Endothelial cell of umbilical vein (primary cell): ENCODE results near the gene TMEM178B. TPM values are rescaled to one million over a fixed set of nuclear protein-coding genes. Genes with fewer than 3 reads are reported as not detected.

ENCODE experiments used
- BruUV-seq: library from RNA; stranded (reverse); fragments of 400-500 nt; replicated peaks from 2 replicates; lab custom pipeline; 2021; lab: Mats Ljungman, UMichigan
- CTCF ChIA-PET: fragments of 300-600, 350-600 bp; sonication (Branson Sonifier 250); formaldehyde crosslinking; loops from one replicate; lab custom pipeline; 2021; ENCODE audit warnings: antibody characterized with exemption, inconsistent platforms; lab: Charles Lee
- POLR2A ChIA-PET: fragments of 300-600, 350-600 bp; sonication (Branson Sonifier 250); formaldehyde crosslinking; loops from one replicate; lab custom pipeline; 2021; ENCODE audit warnings: antibody characterized with exemption, inconsistent platforms; lab: Charles Lee
- DNase-seq: peaks from one replicate; pipeline ENCODE4 v3.0.0-alpha.2; 2011; ENCODE audit warnings: low read depth, low spot score
- FAIRE-seq: peaks from 2 replicates; lab custom pipeline; 2011; peaks lifted over from hg19 to GRCh38; lab: Jason Lieb, UNC
- H2AFZ ChIP-seq: 2 replicates; pipeline ENCODE4 v1.6.0; 2012; ENCODE audit warnings: low read depth, low read length, control low read depth, inconsistent platforms
- H3K27ac ChIP-seq: 2 replicates; pipeline ENCODE4 v1.5.1; 2011; ENCODE audit warnings: low read depth, mild to moderate bottlenecking, control low read depth, low read length, moderate library complexity; ENCODE audit not compliant: insufficient read depth
- H3K27me3 ChIP-seq, 2 experiments: 2 replicates each; pipeline versions ENCODE4 v1.6.0 to v1.6.1; 2011; ENCODE audit warnings: low read length in 2 of 2, mixed read lengths in 1 of 2; ENCODE audit not compliant: control insufficient read depth in 2 of 2, insufficient read depth in 2 of 2
- H3K36me3 ChIP-seq, 2 experiments: 2 replicates in 1 of 2; 3 replicates in 1 of 2; pipeline ENCODE4 v1.5.1; 2011; ENCODE audit warnings: low read length in 2 of 2, mild to moderate bottlenecking in 1 of 2, moderate library complexity in 1 of 2; ENCODE audit not compliant: control insufficient read depth in 2 of 2, insufficient read depth in 2 of 2; ENCODE audit errors: extremely low read depth in 1 of 2
- H3K4me1 ChIP-seq: 3 replicates; pipeline ENCODE4 v1.5.1; 2011; ENCODE audit warnings: mild to moderate bottlenecking, low read length; ENCODE audit not compliant: control insufficient read depth, insufficient read depth; ENCODE audit errors: extremely low read depth
- H3K4me2 ChIP-seq: 2 replicates; pipeline ENCODE4 v1.6.1; 2011; ENCODE audit warnings: low read length, control low read depth, mixed read lengths; ENCODE audit not compliant: insufficient read depth
- H3K4me3 ChIP-seq, 3 experiments: fragments of 200-600 bp in 1 of 3; sonication (generic), shearing (Covaris generic) in 1 of 3; replicated peaks in 1 of 3; 2 replicates each; pipeline ENCODE4 v1.5.1; 2011 to 2016; ENCODE audit warnings: control low read depth in 3 of 3, low read length in 3 of 3, mild to moderate bottlenecking in 2 of 3, inconsistent platforms in 1 of 3, low read depth in 1 of 3, moderate library complexity in 1 of 3; ENCODE audit not compliant: insufficient read depth in 1 of 3
- H3K79me2 ChIP-seq: 2 replicates; pipeline ENCODE4 v1.6.0; 2012; ENCODE audit warnings: low read length, inconsistent platforms; ENCODE audit not compliant: control insufficient read depth, insufficient read depth
- H3K9ac ChIP-seq: replicated peaks from 2 replicates; pipeline ENCODE3; 2011; ENCODE audit warnings: low read length, control low read depth; ENCODE audit not compliant: insufficient read depth; ENCODE audit errors: extremely low read depth
- H3K9me1 ChIP-seq: replicated peaks from 3 replicates; pipeline ENCODE4 v1.6.0; 2011; ENCODE audit warnings: mild to moderate bottlenecking, low read length; ENCODE audit not compliant: control insufficient read depth, insufficient read depth; ENCODE audit errors: extremely low read depth
- H3K9me3 ChIP-seq: replicated peaks from 2 replicates; pipeline ENCODE4 v1.5.1; 2012; ENCODE audit warnings: low read length, inconsistent platforms; ENCODE audit not compliant: control insufficient read depth, insufficient read depth
- H4K20me1 ChIP-seq: replicated peaks from 2 replicates; pipeline ENCODE3; 2011; ENCODE audit warnings: mild to moderate bottlenecking, low read length; ENCODE audit not compliant: control insufficient read depth, insufficient read depth; ENCODE audit errors: extremely low read depth
- EZH2 ChIP-seq: IDR thresholded peaks from 2 replicates; pipeline ENCODE4 v1.6.1; 2012; ENCODE audit warnings: borderline replicate concordance, low read depth, mild to moderate bottlenecking, moderate library complexity, low read length, inconsistent platforms; ENCODE audit not compliant: severe bottlenecking
- FOS ChIP-seq: IDR thresholded peaks from 2 replicates; pipeline ENCODE4 v1.6.1; 2011; ENCODE audit warnings: mild to moderate bottlenecking, low read length, moderate library complexity, borderline replicate concordance; ENCODE audit not compliant: insufficient read depth
- GATA2 ChIP-seq: IDR thresholded peaks from 2 replicates; pipeline ENCODE4 v1.7.0; 2011; ENCODE audit warnings: low read depth, mild to moderate bottlenecking, moderate library complexity, mixed read lengths, low read length; ENCODE audit not compliant: insufficient read length, insufficient read depth
- JUN ChIP-seq: IDR thresholded peaks from 2 replicates; pipeline ENCODE4 v1.6.1; 2011; ENCODE audit warnings: borderline replicate concordance, low read depth; ENCODE audit not compliant: insufficient read length, insufficient read depth
- MYC ChIP-seq: IDR thresholded peaks from one replicate; pipeline ENCODE4 v1.6.1; 2011; ENCODE audit warnings: mild to moderate bottlenecking, low read depth, low read length
- POLR2A ChIP-seq: IDR thresholded peaks from 2 replicates; pipeline ENCODE4 v1.6.1; 2012; ENCODE audit warnings: low read depth, mild to moderate bottlenecking, control low read depth, low read length
- POLR2AphosphoS5 ChIP-seq: IDR thresholded peaks from 2 replicates; pipeline ENCODE4 v1.6.1; 2012; ENCODE audit warnings: low read depth, mild to moderate bottlenecking, control low read depth, low read length, moderate library complexity; ENCODE audit not compliant: insufficient read depth
- dilution Hi-C: fragments of 300-500 bp; cut with MboI; formaldehyde crosslinking; loops from one replicate; pipeline ENCODE4 v1.15.0; 2019; ENCODE audit warnings: low sequenced_read_pairs; ENCODE audit not compliant: extremely low pct_ligation_motif_present
- intact Hi-C: fragments of 100-400 bp; cut with micrococcal nuclease; formaldehyde crosslinking; loops from one replicate; pipeline ENCODE4 v1.10.0; 2022
- polyA plus RNA-seq, 4 experiments: library from polyadenylated mRNA; depleted of rRNA in 3 of 4; stranded (reverse) in 3 of 4; unstranded in 1 of 4; fragments of >200 nt; gene quantifications; 2 replicates each; pipeline versions ENCODE4 v1.2.1 to v1.2.3, GENCODE V29; 2011 to 2012; ENCODE audit warnings: missing spikeins in 1 of 4
- total RNA-seq: library from RNA; stranded (reverse); gene quantifications from 2 replicates; pipeline ENCODE4 v1.2.3, GENCODE V29; 2021
- TF ChIP-seq, protein P1 (sequence below), 2 donors: IDR thresholded peaks; 1 replicate in 1 of 2; 2 replicates in 1 of 2; pipeline ENCODE4 v1.5.1; 2011; ENCODE audit warnings: low read length in 2 of 2, mild to moderate bottlenecking in 2 of 2, moderate library complexity in 2 of 2, control low read depth in 1 of 2, inconsistent platforms in 1 of 2, low read depth in 1 of 2; ENCODE audit not compliant: insufficient read depth in 1 of 2; ENCODE audit errors: extremely low read depth in 1 of 2
- TF ChIP-seq, protein P2 (sequence below): IDR thresholded peaks from 2 replicates; pipeline ENCODE4 v1.6.1; 2011; ENCODE audit not compliant: insufficient read depth, insufficient read length

Gene TMEM178B
- total and polyA plus RNA-seq, 2 donors (not counting 3 experiments of a cell fraction or from before 2014, with no cell fraction given) = not detected

DNA sequence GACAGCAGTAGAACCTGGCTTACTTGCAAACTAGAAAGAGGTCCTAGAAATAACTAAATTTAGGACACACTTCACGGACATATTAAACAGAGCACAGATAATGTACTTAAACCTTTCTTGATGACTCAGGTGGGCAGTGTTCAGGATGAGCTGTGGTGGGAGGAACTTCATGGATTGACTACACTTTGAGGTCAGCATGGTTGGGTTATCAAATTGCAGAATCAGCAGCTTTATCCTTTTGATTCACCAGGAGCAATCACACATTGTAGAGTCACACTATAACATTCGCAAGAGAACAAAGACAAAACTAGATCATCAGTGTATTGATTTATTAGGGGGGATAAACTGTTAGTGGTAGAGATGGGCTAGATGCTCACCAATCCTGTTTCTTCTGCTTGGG lies 438.7 kb downstream of the TMEM178B start:
- no peak overlapping the region for H3K4me3 ChIP-seq
- dilution Hi-C loops = no loop called here
- POLR2A ChIA-PET = no interaction called here

More for the DNA sequence above, 438.7 kb downstream of the TMEM178B start:
- Histone ChIP-seq H3K27ac (no peak overlapping the region), H3K27me3 (peaks cover 1 to 5% of the 10 kb centered on the region in 2 experiments), H3K4me1 (no peaks in the 10 kb centered on the region), H3K36me3 (no peaks in the 10 kb centered on the region), H2AFZ (no peak overlapping the region), H3K9me1 (no peaks in the 10 kb centered on the region), H4K20me1 (no peaks in the 10 kb centered on the region), H3K9me3 (no peaks in the 10 kb centered on the region), H3K79me2 (no peaks in the 10 kb centered on the region), H3K4me2 (no peak overlapping the region), H3K9ac (no peak overlapping the region)
- TF ChIP-seq FOS = no peak
- TF ChIP-seq MYC = no peak
- no peak for TF ChIP-seq JUN
- TF ChIP-seq POLR2A = no peak
- TF ChIP-seq POLR2AphosphoS5 = no peak
- no peak for TF ChIP-seq GATA2
- TF ChIP-seq, protein P1, sequence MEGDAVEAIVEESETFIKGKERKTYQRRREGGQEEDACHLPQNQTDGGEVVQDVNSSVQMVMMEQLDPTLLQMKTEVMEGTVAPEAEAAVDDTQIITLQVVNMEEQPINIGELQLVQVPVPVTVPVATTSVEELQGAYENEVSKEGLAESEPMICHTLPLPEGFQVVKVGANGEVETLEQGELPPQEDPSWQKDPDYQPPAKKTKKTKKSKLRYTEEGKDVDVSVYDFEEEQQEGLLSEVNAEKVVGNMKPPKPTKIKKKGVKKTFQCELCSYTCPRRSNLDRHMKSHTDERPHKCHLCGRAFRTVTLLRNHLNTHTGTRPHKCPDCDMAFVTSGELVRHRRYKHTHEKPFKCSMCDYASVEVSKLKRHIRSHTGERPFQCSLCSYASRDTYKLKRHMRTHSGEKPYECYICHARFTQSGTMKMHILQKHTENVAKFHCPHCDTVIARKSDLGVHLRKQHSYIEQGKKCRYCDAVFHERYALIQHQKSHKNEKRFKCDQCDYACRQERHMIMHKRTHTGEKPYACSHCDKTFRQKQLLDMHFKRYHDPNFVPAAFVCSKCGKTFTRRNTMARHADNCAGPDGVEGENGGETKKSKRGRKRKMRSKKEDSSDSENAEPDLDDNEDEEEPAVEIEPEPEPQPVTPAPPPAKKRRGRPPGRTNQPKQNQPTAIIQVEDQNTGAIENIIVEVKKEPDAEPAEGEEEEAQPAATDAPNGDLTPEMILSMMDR (IDR thresholded peaks at IDR 0.05; ENCODE audit: extremely low read depth in 1 of 2, insufficient read depth in 1 of 2, low read depth in 1 of 2, low read length in 2 of 2) = no peak
- no peak for TF ChIP-seq EZH2
- TF ChIP-seq, protein P2, sequence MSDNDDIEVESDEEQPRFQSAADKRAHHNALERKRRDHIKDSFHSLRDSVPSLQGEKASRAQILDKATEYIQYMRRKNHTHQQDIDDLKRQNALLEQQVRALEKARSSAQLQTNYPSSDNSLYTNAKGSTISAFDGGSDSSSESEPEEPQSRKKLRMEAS = no peak
- intact Hi-C loops = no loop called here
- CTCF ChIA-PET = no interaction called here
- DNase-seq (no peak), FAIRE-seq (no peak)
- no TSS peak for BruUV-seq
